Measurements from ENCODE around the gene RRP1. TPM values are rescaled to one million over a fixed set of nuclear protein-coding genes. Genes with fewer than 3 reads are reported as not detected.
"Not testable (repeated sequence)": the region's sequence is repeated elsewhere in the genome, so short reads cannot be mapped to it uniquely, and the experiment has no call there.

The RRP1 gene
- total and polyA plus RNA-seq, 5 donors, result 7.2 to 12.9 (median 10.4) TPM

DNA sequence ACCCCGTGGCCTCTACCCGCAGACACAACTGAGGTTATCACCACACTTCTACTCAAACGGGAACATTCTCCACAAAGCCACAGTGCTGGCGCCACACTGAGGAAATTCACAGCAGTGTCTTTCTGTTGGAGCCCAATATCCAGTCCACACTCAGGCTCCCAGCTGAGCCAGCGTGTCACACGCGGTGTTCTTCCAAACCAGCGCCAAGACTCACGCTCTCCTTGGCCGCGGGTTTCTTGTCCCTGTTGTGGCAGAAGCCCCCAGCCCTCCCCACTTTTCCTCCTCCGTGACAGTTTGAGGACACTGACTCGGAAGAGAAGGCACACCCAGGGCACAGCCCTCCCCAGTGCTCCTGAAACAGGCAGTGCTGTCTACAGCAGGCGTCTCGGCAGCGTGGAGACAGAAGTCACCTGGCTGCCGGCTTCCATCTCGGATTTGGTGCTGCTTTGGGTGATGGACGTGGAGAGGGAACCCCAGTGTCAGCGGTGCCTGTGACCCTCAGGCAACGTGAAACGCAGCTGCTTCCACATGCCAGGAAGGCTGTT, 40.3 kb downstream of the RRP1 start:
- Histone ChIP-seq H3K9me3 (ENCODE audit: control insufficient read depth, low read length) (no peaks in the 10 kb centered on the region), H3K27me3 (ENCODE audit: control insufficient read depth, insufficient read depth) (no peaks in the 10 kb centered on the region), H3K4me1 (ENCODE audit: control insufficient read depth, insufficient read depth, low read length) (no peaks in the 10 kb centered on the region), H3K27ac (ENCODE audit: low read length) (no peak overlapping the region), H3K4me3 (ENCODE audit: low read length) (no peak overlapping the region)
- WGBS, result 59% methylated on average over 22 of the region's 22 CpGs
- intact Hi-C loops (cut with DNase I), result no loop called here
- DNase-seq (no peak), ATAC-seq (no peak)

DNA sequence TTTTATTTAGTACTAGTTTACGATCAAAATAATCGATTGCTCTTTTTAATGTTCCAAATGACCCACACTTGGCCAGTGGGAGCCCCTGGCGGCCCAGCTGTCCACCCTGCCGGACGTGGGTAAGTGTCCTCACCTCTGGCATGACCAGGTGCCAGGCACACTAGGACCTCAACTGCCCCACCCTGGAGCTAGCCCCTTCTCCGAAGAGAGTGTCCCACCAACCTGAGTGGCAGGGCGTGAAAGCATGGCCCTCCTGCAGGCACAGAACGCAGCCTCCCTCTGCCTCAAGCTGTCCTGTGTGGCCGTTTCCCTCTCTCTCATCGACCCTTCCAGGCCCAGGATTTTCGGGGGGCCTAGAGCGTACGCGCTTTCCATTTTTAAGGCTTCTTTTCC, 42.8 kb downstream of the RRP1 start:
- Histone ChIP-seq H3K4me1 (ENCODE audit: control insufficient read depth, insufficient read depth, low read length) (no peaks in the 10 kb centered on the region), H3K27me3 (ENCODE audit: control insufficient read depth, insufficient read depth) (no peaks in the 10 kb centered on the region), H3K4me3 (ENCODE audit: low read length) (no peak overlapping the region), H3K27ac (ENCODE audit: low read length) (no peak overlapping the region), H3K9me3 (ENCODE audit: control insufficient read depth, low read length) (no peaks in the 10 kb centered on the region)
- 91% methylated on average over 14 of the region's 14 CpGs for WGBS
- intact Hi-C loops (cut with DNase I), result no loop called here
- DNase-seq (no peak), ATAC-seq (no peak)

DNA sequence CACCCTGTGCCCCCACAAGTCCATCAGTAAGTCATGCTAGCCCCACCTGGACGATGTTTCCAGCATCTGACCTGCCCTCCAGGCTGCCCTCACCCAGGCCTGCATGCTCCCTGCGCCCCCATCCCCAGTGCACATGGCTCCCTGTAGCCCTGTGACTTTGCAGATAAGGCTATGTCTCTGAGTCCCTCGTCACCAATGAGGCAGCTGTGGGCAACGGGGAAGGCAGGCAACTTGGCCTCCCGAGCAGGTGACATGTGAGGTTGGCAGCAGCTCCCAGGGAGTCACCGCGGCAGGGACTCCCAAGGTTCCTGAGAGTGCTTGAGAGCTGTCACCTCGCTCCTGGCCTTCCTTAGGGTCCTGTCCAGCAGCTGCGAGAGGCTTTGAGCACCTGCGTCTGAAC, 43.3 kb downstream of the RRP1 start:
- ATAC-seq (no peak), DNase-seq (no peak)
- no peak overlapping the region for H3K27ac ChIP-seq (ENCODE audit: low read length)
- H3K4me1 ChIP-seq (ENCODE audit: control insufficient read depth, insufficient read depth, low read length), result no peaks in the 10 kb centered on the region
- H3K4me3 ChIP-seq (ENCODE audit: low read length), result no peak overlapping the region
- H3K27me3 ChIP-seq (ENCODE audit: control insufficient read depth, insufficient read depth), result no peaks in the 10 kb centered on the region
- H3K9me3 ChIP-seq (ENCODE audit: control insufficient read depth, low read length), result no peaks in the 10 kb centered on the region
- 86% methylated on average over 10 of the region's 10 CpGs for WGBS
- intact Hi-C loops (cut with DNase I), result no loop called here

DNA sequence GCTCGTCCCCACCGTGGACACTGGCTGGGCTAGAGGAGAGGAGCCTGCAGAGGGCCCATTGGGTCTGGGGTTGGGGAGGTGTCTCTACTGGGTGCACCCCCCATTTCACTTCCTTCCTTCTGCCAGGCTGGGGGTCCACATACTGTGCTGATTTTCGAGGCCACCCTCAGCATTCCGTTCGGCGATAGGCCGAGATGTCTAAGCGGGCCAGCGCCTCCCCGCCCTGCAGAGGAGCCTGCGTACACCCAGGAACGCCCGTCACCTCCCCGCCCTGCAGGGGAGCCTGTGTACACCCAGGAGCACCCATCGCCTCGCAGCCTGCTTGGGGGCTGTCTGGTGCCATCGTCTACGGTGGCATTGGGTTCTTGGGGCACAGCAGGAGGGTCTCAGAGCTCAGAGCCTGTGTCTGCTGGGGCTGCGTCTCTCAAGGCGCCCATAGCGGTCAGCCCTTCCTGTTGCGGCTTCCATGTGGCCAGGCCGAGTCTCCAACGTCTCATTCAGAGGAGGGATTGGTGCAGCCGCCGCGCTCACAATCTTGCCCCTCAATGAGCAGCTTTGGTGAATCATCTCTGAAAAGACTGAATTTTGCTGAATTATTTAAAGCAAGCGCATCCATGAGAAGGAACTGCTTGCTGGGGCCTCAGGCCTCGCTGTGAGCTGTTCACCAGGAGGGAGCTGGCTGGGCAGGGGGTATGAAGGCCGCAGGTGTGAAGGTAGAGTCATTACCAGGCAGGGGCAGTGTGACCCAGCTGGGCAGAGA, 44.9 kb downstream of the RRP1 start:
- Histone ChIP-seq H3K4me3 (ENCODE audit: low read length) (no peak overlapping the region), H3K4me1 (ENCODE audit: control insufficient read depth, insufficient read depth, low read length) (no peaks in the 10 kb centered on the region), H3K9me3 (ENCODE audit: control insufficient read depth, low read length) (no peaks in the 10 kb centered on the region), H3K27ac (ENCODE audit: low read length) (no peak overlapping the region), H3K27me3 (ENCODE audit: control insufficient read depth, insufficient read depth) (no peaks in the 10 kb centered on the region)
- WGBS, result 88% methylated on average over 30 of the region's 30 CpGs
- no peak for DNase-seq
- ATAC-seq, result no peak
- intact Hi-C loops (cut with DNase I), result no loop called here

DNA sequence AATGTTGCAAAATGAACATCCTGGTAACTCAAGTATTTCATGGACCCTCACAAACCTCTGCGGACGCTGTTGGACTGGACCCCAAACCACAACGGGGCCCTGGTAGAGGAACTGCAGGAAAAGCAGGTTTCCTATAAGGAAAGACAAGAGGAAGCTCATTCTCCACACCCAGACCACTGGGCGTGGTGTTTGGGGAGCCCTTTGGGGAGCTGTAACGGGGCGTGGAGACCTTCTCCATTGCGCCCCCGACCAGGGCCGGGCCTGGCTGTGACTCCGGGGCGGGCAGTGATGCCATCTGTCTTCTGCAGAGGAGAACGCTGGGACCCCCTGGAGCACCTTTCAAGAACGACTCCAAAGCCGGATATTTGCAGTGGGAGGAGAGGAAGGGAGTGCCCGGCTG, 45.7 kb downstream of the RRP1 start:
- H3K4me1 ChIP-seq (ENCODE audit: control insufficient read depth, insufficient read depth, low read length), result no peaks in the 10 kb centered on the region
- DNase-seq (peak in 1 of 3 donors; percentile 55), ATAC-seq (no peak)
- WGBS, result 55% methylated on average over 15 of the region's 15 CpGs
- no peak overlapping the region for H3K4me3 ChIP-seq (ENCODE audit: low read length)
- no peaks in the 10 kb centered on the region for H3K9me3 ChIP-seq (ENCODE audit: control insufficient read depth, low read length)
- no peak overlapping the region for H3K27ac ChIP-seq (ENCODE audit: low read length)
- intact Hi-C loops (cut with DNase I), result no loop called here
- no peaks in the 10 kb centered on the region for H3K27me3 ChIP-seq (ENCODE audit: control insufficient read depth, insufficient read depth)

DNA sequence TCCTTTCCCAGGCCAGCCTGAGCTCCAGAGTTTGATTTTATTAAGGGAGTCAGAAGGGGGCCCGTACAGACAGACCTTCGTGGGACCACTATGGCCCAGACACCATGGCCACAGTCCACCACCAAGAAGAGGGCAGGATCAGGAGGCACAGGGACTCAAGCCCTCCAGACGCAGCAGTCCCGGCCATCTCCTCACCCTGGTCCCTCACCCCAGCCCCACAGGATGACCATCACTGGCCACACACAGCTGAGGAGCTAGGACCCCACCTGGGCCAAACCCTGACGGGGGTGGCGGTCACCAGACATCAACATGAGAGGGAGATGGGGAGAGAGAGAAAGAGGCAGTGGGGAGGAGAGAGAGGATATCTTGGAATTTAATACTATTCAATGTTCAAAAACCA, 46.5 kb downstream of the RRP1 start:
- DNase-seq (no peak), ATAC-seq (no peak)
- Histone ChIP-seq H3K27ac (ENCODE audit: low read length) (no peak overlapping the region), H3K4me3 (ENCODE audit: low read length) (no peak overlapping the region), H3K9me3 (ENCODE audit: control insufficient read depth, low read length) (no peaks in the 10 kb centered on the region), H3K4me1 (ENCODE audit: control insufficient read depth, insufficient read depth, low read length) (no peaks in the 10 kb centered on the region), H3K27me3 (ENCODE audit: control insufficient read depth, insufficient read depth) (no peaks in the 10 kb centered on the region)
- WGBS, result 91% methylated on average over 6 of the region's 6 CpGs
- intact Hi-C loops (cut with DNase I), result no loop called here

DNA sequence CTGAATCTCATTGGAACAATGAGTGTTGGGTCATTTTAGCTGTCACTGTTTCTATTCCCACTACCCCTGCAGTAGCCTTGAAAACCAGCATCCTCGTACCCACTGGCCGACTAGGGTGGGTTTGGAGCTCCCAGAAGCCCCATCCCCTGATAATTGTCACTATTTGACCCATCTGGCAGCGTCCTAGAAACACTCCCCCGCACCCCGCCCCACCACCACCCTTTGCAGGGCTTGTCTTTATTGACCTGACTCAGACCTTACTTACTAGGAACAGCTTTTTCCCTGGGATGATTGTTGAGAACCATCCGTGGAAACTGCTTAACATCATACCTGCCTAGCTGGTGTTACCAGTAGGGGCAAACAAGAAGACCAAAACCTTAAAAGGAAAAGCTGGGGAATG, 47.2 kb downstream of the RRP1 start:
- intact Hi-C loops (cut with DNase I), result no loop called here
- Histone ChIP-seq H3K9me3 (ENCODE audit: control insufficient read depth, low read length) (no peaks in the 10 kb centered on the region), H3K4me1 (ENCODE audit: control insufficient read depth, insufficient read depth, low read length) (no peaks in the 10 kb centered on the region), H3K27ac (ENCODE audit: low read length) (no peak overlapping the region), H3K27me3 (ENCODE audit: control insufficient read depth, insufficient read depth) (no peaks in the 10 kb centered on the region), H3K4me3 (ENCODE audit: low read length) (no peak overlapping the region)
- 86% methylated on average over 6 of the region's 6 CpGs for WGBS
- DNase-seq, result no peak
- ATAC-seq, result no peak

DNA sequence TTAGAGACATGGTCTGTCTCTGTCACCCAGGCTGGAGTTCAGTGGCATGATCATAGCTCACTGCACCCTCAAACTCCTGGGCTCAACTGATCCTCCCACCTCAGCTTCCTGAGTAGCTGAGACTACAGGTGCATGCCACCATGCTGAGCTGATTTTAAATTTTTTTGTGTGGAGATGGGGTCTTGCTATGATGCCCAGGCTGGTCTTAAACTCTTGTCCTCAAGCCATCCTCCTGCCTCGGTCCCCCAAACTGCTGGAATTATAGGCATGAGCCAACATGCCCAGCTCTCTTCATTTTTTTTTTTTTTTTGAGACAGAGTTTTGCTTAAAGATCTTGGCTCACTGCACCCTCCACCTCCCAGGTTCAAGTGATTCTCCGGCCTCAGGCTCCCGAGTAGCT, 50.9 kb downstream of the RRP1 start:
- Histone ChIP-seq H3K27me3 (ENCODE audit: control insufficient read depth, insufficient read depth) (no peaks in the 10 kb centered on the region), H3K4me1 (ENCODE audit: control insufficient read depth, insufficient read depth, low read length) (no peaks in the 10 kb centered on the region), H3K27ac (ENCODE audit: low read length) (no peak overlapping the region), H3K9me3 (ENCODE audit: control insufficient read depth, low read length) (no peaks in the 10 kb centered on the region), H3K4me3 (ENCODE audit: low read length) (no peak overlapping the region)
- 92% methylated on average over 3 of the region's 3 CpGs for WGBS
- DNase-seq (no peak), ATAC-seq (no peak)
- intact Hi-C loops (cut with DNase I), result no loop called here

DNA sequence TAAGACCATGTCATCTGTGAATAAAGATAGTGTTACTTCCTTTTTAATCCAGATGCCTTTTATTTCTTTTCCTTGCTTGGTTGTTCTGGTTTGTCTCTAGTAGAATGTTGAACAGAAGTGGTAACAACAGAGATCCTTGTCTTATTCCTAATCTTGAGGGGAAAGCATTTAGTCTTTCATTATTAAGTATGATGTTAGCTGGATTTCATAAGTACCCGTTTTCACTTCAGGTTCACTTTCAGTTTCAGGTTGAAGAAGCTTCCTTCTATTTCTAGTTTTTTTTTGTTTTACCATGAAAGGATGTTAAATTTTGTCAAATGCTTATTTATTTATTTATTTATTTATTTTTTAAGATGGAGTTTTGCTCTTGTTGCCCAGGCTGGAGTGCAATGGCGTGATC, 53.4 kb downstream of the RRP1 start:
- DNase-seq, result no peak
- Histone ChIP-seq H3K4me1 (ENCODE audit: control insufficient read depth, insufficient read depth, low read length) (no peaks in the 10 kb centered on the region), H3K9me3 (ENCODE audit: control insufficient read depth, low read length) (no peaks in the 10 kb centered on the region), H3K27me3 (ENCODE audit: control insufficient read depth, insufficient read depth) (no peaks in the 10 kb centered on the region), H3K27ac (ENCODE audit: low read length) (no peak overlapping the region), H3K4me3 (ENCODE audit: low read length) (no peak overlapping the region)
- ATAC-seq, result no peak
- 60% methylated on average over 2 of the region's 2 CpGs for WGBS
- intact Hi-C loops (cut with DNase I), result no loop called here

DNA sequence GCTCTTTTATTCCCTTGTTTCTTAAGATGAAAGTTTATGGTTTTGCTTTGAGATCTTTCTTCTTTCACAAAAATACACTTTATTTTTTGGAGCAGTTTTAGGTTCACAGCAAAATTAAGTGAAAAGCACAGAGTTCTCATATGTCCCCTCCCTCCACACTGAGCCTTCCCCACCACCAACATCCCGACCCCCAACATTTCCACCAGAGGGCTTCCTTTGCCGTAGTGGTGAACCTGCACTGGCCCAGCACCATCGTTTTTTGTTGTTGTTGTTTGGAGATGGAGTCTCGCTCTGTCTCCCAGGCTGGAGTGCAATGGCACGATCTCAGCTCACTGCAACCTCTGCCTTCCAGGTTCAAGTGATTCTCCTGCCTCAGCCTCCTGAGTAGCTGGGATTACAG, 55.5 kb downstream of the RRP1 start:
- H3K27me3 ChIP-seq (ENCODE audit: control insufficient read depth, insufficient read depth); intact Hi-C loops (cut with DNase I); H3K4me3 ChIP-seq (ENCODE audit: low read length); DNase-seq; H3K27ac ChIP-seq (ENCODE audit: low read length); ATAC-seq; H3K9me3 ChIP-seq (ENCODE audit: control insufficient read depth, low read length); H3K4me1 ChIP-seq (ENCODE audit: control insufficient read depth, insufficient read depth, low read length): not testable (repeated sequence)
- 53% methylated on average over 5 of the region's 5 CpGs for WGBS

DNA sequence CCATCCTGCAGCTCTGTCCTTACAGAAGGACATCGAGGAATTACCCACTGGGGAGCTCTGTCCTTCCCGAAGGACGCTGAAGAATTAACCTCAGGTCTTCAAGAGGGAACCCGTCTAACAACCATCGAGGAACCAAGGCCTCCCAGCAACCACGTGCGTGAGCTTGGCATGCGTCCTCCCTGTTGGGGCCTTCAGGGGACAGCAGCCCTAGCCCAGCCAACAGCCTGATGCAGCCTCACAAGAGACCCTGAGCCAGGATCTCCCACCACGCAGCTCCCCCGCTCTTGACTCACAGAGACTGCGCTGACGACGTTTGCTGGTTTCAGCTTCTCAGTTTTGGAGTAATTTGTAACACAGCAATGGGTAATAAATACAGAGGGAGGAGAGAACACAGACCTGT, 56.0 kb downstream of the RRP1 start:
- no peaks in the 10 kb centered on the region for H3K9me3 ChIP-seq (ENCODE audit: control insufficient read depth, low read length)
- H3K4me1 ChIP-seq (ENCODE audit: control insufficient read depth, insufficient read depth, low read length), result no peaks in the 10 kb centered on the region
- DNase-seq (no peak), ATAC-seq (no peak)
- intact Hi-C loops (cut with DNase I), result no loop called here
- H3K4me3 ChIP-seq (ENCODE audit: low read length), result no peak overlapping the region
- WGBS, result 87% methylated on average over 13 of the region's 13 CpGs
- H3K27ac ChIP-seq (ENCODE audit: low read length), result no peak overlapping the region
- no peaks in the 10 kb centered on the region for H3K27me3 ChIP-seq (ENCODE audit: control insufficient read depth, insufficient read depth)

DNA sequence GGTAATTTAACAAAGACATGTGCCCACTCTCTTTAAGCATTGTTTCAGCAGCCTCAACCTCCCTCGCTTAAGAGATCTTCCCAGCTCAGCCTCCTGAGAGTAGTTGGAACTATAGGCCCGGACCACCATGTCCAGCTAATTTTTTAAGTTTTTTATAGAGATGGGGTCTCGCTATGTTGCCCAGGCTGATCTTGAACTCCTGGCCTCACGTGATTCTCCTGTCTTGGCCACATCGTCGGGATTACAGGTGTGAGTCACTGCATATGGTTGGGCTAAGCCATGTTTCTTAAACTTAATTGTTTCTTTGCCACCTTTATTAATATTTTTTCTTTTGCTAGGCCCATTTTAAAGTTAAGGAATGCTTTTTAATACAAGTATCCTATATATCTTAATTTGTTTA, 57.1 kb downstream of the RRP1 start:
- no peaks in the 10 kb centered on the region for H3K4me1 ChIP-seq (ENCODE audit: control insufficient read depth, insufficient read depth, low read length)
- no peaks in the 10 kb centered on the region for H3K9me3 ChIP-seq (ENCODE audit: control insufficient read depth, low read length)
- 96% methylated on average over 6 of the region's 6 CpGs for WGBS
- DNase-seq, result no peak
- H3K4me3 ChIP-seq (ENCODE audit: low read length), result no peak overlapping the region
- intact Hi-C loops (cut with DNase I), result no loop called here
- no peaks in the 10 kb centered on the region for H3K27me3 ChIP-seq (ENCODE audit: control insufficient read depth, insufficient read depth)
- no peak for ATAC-seq
- no peak overlapping the region for H3K27ac ChIP-seq (ENCODE audit: low read length)

All from right cardiac atrium (tissue), 5 donors.